Body of pancreas (tissue), 4 donors: ENCODE measurements around the gene EPN2.

Experiments used
- POLR2A ChIP-seq, 3 donors: fragments of 450-650 bp; IDR thresholded peaks; one replicate each; pipeline ENCODE4 v1.6.1; 2016; ENCODE audit warnings: antibody characterized with exemption in 3 of 3, mild to moderate bottlenecking in 2 of 3
- TF ChIP-seq, protein P1 (sequence below), 7 experiments: fragments of 450-650 bp in 4 of 7; fragments of 200-600 bp in 3 of 7; sonication (generic) in 3 of 7; IDR thresholded peaks; one replicate each; pipeline ENCODE4 v1.5.1; 2016 to 2019; ENCODE audit warnings: antibody characterized with exemption in 7 of 7

DNA sequence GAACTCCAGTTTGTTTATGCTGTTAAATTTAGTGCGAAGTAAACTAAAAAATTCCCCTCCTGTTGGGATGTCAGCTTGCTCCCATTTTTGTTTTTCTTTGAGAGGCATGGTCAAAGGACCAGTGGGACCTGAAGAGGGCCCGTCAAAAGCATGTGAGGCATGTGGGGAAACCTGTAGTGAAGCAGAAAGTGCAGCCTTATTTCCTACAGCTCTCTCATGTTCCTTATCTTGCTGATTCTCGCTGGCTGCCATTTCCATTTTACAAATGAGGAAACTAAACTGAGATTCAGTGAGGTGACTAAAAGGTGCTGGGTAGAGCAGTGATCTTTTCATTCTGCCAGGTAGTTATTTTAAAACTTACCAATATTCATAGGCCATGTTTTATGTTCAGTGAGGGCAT, 27.1 kb downstream of the EPN2 start:
- TF ChIP-seq, protein P1, sequence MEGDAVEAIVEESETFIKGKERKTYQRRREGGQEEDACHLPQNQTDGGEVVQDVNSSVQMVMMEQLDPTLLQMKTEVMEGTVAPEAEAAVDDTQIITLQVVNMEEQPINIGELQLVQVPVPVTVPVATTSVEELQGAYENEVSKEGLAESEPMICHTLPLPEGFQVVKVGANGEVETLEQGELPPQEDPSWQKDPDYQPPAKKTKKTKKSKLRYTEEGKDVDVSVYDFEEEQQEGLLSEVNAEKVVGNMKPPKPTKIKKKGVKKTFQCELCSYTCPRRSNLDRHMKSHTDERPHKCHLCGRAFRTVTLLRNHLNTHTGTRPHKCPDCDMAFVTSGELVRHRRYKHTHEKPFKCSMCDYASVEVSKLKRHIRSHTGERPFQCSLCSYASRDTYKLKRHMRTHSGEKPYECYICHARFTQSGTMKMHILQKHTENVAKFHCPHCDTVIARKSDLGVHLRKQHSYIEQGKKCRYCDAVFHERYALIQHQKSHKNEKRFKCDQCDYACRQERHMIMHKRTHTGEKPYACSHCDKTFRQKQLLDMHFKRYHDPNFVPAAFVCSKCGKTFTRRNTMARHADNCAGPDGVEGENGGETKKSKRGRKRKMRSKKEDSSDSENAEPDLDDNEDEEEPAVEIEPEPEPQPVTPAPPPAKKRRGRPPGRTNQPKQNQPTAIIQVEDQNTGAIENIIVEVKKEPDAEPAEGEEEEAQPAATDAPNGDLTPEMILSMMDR (IDR thresholded peaks at IDR 0.05) = no peak
- no peak for TF ChIP-seq POLR2A (IDR thresholded peaks at IDR 0.05)
